ENCODE measurements around the gene EIF2B2. TPM values are rescaled to one million over a fixed set of nuclear protein-coding genes. Genes with fewer than 3 reads are reported as not detected.

Gene EIF2B2
- total RNA-seq, 2 experiments from 2014 or later: 21.0 to 24.2 TPM

DNA sequence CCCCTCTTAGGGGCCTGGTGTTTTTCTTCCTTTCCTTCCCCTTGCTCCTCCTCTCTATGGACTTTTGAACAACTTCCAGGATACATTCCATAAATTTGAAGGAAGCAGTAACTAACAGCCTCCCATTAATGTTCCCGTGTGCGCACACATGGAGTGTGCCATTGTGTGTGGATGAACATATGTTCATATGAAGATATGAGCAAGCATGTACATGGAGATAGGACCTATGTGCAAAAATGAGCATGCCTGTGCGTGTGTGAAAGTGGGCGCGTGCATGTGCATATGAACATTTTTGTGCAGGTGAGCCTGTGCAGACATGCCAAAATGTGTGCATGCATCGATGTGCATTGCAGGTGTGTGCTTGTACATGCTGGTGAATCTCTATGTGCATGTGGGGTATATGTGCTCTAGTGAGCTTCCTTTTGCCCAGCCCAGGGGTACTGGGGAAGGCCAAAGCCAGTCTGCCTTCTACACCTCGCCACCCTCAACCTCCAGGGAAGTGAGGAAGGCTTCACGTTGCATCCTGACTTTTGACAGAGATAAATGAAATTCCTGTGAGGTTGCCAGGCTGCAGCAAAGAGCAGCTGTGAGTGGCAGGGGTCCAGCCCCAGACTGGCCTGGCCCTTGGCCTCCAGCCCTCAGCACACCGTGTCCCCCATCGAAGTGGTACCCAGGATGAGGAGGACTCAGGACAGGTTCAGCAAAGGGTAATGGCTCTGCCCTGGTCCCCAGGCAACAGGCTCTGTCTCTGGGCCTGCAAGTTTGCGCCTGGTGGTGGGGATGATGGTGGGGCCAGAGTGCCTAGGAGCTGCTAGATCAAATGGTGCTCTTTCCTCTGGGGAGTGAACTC, 26.2 kb upstream of the EIF2B2 start:
- ChIA-PET POLR2A (no interaction called here), CTCF (no interaction called here)
- H3K36me3 Mint-ChIP-seq (ENCODE audit: low read depth): no peaks in the 10 kb centered on the region
- H3K27me3 Mint-ChIP-seq: no peaks in the 10 kb centered on the region
- H3K4me3 Mint-ChIP-seq: no peak overlapping the region
- Histone ChIP-seq H3K36me3 (ENCODE audit: insufficient read depth, low read length) (no peaks in the 10 kb centered on the region), H3K4me3 (ENCODE audit: low read length) (no peak overlapping the region), H3K4me1 (ENCODE audit: insufficient read depth, low read length) (peaks cover 4% of the 10 kb centered on the region), H3K9me3 (ENCODE audit: control insufficient read depth in 1 of 2, insufficient read depth in 1 of 2, low read length in 2 of 2) (no peaks in the 10 kb centered on the region), H3K27ac (ENCODE audit: low read depth in 1 of 2, low read length in 2 of 2) (no peak overlapping the region), H3K27me3 (ENCODE audit: control insufficient read depth in 1 of 2, insufficient read depth in 2 of 2, low read length in 2 of 2) (no peaks in the 10 kb centered on the region)
- DNase-seq (no peak), ATAC-seq (ENCODE audit: poor library complexity) (no peak)
- no peaks in the 10 kb centered on the region for H3K4me1 Mint-ChIP-seq (ENCODE audit: low read depth)
- H3K9me3 Mint-ChIP-seq: no peaks in the 10 kb centered on the region
- TF ChIP-seq, protein P1, sequence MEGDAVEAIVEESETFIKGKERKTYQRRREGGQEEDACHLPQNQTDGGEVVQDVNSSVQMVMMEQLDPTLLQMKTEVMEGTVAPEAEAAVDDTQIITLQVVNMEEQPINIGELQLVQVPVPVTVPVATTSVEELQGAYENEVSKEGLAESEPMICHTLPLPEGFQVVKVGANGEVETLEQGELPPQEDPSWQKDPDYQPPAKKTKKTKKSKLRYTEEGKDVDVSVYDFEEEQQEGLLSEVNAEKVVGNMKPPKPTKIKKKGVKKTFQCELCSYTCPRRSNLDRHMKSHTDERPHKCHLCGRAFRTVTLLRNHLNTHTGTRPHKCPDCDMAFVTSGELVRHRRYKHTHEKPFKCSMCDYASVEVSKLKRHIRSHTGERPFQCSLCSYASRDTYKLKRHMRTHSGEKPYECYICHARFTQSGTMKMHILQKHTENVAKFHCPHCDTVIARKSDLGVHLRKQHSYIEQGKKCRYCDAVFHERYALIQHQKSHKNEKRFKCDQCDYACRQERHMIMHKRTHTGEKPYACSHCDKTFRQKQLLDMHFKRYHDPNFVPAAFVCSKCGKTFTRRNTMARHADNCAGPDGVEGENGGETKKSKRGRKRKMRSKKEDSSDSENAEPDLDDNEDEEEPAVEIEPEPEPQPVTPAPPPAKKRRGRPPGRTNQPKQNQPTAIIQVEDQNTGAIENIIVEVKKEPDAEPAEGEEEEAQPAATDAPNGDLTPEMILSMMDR (IDR thresholded peaks at IDR 0.05): no peak
- no peak overlapping the region for H3K27ac Mint-ChIP-seq
- intact Hi-C loops (cut with DNase I, micrococcal nuclease): no loop called here

GRCh38 chr14:74977164-74977900, 25.4 kb upstream of the EIF2B2 start:
- intact Hi-C loops (cut with DNase I, micrococcal nuclease): no loop called here
- Mint-ChIP-seq H3K4me3 (no peak overlapping the region), H3K9me3 (no peaks in the 10 kb centered on the region), H3K27me3 (no peaks in the 10 kb centered on the region), H3K27ac (no peak overlapping the region), H3K36me3 (ENCODE audit: low read depth) (no peaks in the 10 kb centered on the region), H3K4me1 (ENCODE audit: low read depth) (no peaks in the 10 kb centered on the region)
- no peak for DNase-seq
- no peak for ATAC-seq (ENCODE audit: poor library complexity)
- Histone ChIP-seq H3K27ac (ENCODE audit: low read depth in 1 of 2, low read length in 2 of 2) (no peak overlapping the region), H3K36me3 (ENCODE audit: insufficient read depth, low read length) (no peaks in the 10 kb centered on the region), H3K4me1 (ENCODE audit: insufficient read depth, low read length) (peaks cover 4% of the 10 kb centered on the region), H3K4me3 (ENCODE audit: low read length) (no peak overlapping the region), H3K9me3 (ENCODE audit: control insufficient read depth in 1 of 2, insufficient read depth in 1 of 2, low read length in 2 of 2) (no peaks in the 10 kb centered on the region), H3K27me3 (ENCODE audit: control insufficient read depth in 1 of 2, insufficient read depth in 2 of 2, low read length in 2 of 2) (no peaks in the 10 kb centered on the region)
- CTCF ChIA-PET: no interaction called here
- TF ChIP-seq, protein P1 (IDR thresholded peaks at IDR 0.05): no peak
- POLR2A ChIA-PET: no interaction called here

DNA sequence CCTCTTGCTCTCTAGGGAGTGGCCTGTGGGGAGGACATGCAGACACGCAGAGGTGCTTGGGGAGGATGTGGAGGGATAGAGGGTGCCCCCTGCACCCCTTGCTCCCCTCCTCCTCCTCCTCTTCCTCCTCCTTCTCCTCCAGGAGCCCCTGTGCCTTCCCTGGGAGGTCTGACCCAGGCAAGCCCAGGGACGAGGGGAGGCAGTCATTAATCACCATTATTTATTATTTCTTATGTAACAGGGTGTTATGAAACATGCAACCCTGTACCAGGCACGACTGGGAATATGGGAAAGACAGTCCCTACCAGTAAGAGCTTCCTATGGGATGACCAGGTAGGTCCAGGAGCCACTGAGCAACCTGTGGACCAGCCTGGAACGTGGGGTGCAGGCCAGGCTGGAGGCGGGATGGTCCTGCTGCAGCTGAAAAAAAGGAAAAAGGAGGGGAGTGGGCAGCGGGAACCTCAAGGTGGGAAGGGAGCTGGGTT, 24.8 kb upstream of the EIF2B2 start:
- H3K4me1 ChIP-seq (ENCODE audit: insufficient read depth, low read length): peaks cover 4% of the 10 kb centered on the region
- no peak overlapping the region for H3K4me3 Mint-ChIP-seq
- DNase-seq (no peak), ATAC-seq (ENCODE audit: poor library complexity) (no peak)
- H3K9me3 Mint-ChIP-seq: no peaks in the 10 kb centered on the region
- H3K36me3 Mint-ChIP-seq (ENCODE audit: low read depth): no peaks in the 10 kb centered on the region
- no peak overlapping the region for H3K4me3 ChIP-seq (ENCODE audit: low read length)
- intact Hi-C loops (cut with DNase I, micrococcal nuclease): no loop called here
- H3K27me3 ChIP-seq (ENCODE audit: control insufficient read depth in 1 of 2, insufficient read depth in 2 of 2, low read length in 2 of 2): no peaks in the 10 kb centered on the region
- CTCF ChIA-PET: no interaction called here
- H3K36me3 ChIP-seq (ENCODE audit: insufficient read depth, low read length): no peaks in the 10 kb centered on the region
- no peak overlapping the region for H3K27ac Mint-ChIP-seq
- no peak overlapping the region for H3K27ac ChIP-seq (ENCODE audit: low read depth in 1 of 2, low read length in 2 of 2)
- TF ChIP-seq, protein P1 (IDR thresholded peaks at IDR 0.05): no peak
- H3K9me3 ChIP-seq (ENCODE audit: control insufficient read depth in 1 of 2, insufficient read depth in 1 of 2, low read length in 2 of 2): no peaks in the 10 kb centered on the region
- no peaks in the 10 kb centered on the region for H3K27me3 Mint-ChIP-seq
- no peaks in the 10 kb centered on the region for H3K4me1 Mint-ChIP-seq (ENCODE audit: low read depth)
- POLR2A ChIA-PET: no interaction called here
